ENCODE data around the gene CCNL2. TPM values are rescaled to one million over a fixed set of nuclear protein-coding genes. Genes with fewer than 3 reads are reported as not detected.

Gene CCNL2
- total and polyA plus RNA-seq, 2 of the 13 experiments (the other 11 are each of a cell fraction or from before 2014, with no cell fraction given) = 105 to 340 TPM

DNA sequence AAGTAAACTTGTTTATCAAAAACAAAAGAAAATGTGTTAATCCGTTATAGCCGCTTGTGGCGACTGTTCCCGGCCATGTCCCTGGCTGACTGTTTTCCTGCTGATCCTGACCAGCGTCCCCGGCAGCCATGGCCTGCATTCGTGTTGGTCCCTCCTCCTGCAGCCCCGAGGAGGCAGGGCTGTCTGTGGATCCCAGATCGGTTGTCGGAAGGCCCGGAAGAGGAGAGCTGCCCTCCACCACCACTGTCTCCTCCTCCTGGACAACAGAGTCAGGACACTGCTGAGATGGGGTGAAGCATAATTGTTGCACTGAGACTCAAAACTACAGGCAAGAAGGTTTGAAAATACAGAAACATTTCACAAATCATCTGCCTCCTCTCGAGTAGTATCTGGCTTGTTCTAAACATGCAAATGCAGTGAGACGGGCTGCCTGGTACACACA is 37.1 kb downstream of the CCNL2 start (continued):
- no peak for TF ChIP-seq MED8 (CRISPR knock-in tag; IDR thresholded peaks at IDR 0.05; ENCODE audit: insufficient replicate concordance)
- no peak; the same call in 1 of the 2 replicates for TF ChIP-seq IRF2 (CRISPR knock-in tag; IDR thresholded peaks at IDR 0.05)
- 0 out of 2 replicates have a peak, but pooled peaks have one; percentile 49 for TF ChIP-seq ZNF792 (CRISPR knock-in tag; IDR thresholded peaks at IDR 0.05)
- peak; percentile 33; the same call in 1 of the 2 replicates for TF ChIP-seq ETV5 (CRISPR knock-in tag; IDR thresholded peaks at IDR 0.05; ENCODE audit: borderline replicate concordance)
- no peak for TF ChIP-seq ZNF276 (CRISPR knock-in tag; IDR thresholded peaks at IDR 0.05; ENCODE audit: low read depth)
- TF ChIP-seq, protein P1, sequence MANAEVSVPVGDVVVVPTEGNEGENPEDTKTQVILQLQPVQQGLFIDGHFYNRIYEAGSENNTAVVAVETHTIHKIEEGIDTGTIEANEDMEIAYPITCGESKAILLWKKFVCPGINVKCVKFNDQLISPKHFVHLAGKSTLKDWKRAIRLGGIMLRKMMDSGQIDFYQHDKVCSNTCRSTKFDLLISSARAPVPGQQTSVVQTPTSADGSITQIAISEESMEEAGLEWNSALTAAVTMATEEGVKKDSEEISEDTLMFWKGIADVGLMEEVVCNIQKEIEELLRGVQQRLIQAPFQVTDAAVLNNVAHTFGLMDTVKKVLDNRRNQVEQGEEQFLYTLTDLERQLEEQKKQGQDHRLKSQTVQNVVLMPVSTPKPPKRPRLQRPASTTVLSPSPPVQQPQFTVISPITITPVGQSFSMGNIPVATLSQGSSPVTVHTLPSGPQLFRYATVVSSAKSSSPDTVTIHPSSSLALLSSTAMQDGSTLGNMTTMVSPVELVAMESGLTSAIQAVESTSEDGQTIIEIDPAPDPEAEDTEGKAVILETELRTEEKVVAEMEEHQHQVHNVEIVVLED (CRISPR knock-in tag; IDR thresholded peaks at IDR 0.05; ENCODE audit: borderline replicate concordance) = no peak
- TF ChIP-seq AGO1 (IDR thresholded peaks at IDR 0.05; ENCODE audit: low read depth, low read length, poor library complexity, severe bottlenecking) = no peak
- TF ChIP-seq HIC2 (CRISPR knock-in tag; IDR thresholded peaks at IDR 0.05; ENCODE audit: low read depth) = no peak
- TF ChIP-seq, protein P2, sequence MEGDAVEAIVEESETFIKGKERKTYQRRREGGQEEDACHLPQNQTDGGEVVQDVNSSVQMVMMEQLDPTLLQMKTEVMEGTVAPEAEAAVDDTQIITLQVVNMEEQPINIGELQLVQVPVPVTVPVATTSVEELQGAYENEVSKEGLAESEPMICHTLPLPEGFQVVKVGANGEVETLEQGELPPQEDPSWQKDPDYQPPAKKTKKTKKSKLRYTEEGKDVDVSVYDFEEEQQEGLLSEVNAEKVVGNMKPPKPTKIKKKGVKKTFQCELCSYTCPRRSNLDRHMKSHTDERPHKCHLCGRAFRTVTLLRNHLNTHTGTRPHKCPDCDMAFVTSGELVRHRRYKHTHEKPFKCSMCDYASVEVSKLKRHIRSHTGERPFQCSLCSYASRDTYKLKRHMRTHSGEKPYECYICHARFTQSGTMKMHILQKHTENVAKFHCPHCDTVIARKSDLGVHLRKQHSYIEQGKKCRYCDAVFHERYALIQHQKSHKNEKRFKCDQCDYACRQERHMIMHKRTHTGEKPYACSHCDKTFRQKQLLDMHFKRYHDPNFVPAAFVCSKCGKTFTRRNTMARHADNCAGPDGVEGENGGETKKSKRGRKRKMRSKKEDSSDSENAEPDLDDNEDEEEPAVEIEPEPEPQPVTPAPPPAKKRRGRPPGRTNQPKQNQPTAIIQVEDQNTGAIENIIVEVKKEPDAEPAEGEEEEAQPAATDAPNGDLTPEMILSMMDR (CRISPR knock-in tag; IDR thresholded peaks at IDR 0.05) = peak; percentile 44
- TF ChIP-seq XRCC5 (optimal IDR thresholded peaks at IDR 0.05; ENCODE audit: low read length) = peak; percentile 71
- TF ChIP-seq IRF1 (CRISPR knock-in tag; IDR thresholded peaks at IDR 0.05; ENCODE audit: low read depth) = no peak
- TF ChIP-seq TFE3 (CRISPR knock-in tag; IDR thresholded peaks at IDR 0.05) = no peak
- no peak for TF ChIP-seq ZNF670 (CRISPR knock-in tag; IDR thresholded peaks at IDR 0.05; ENCODE audit: borderline replicate concordance)
